Effector memory CD8-positive, alpha-beta T cell (primary cell): ENCODE results near the gene PRKD1.
"Not testable (repeated sequence)": the region's sequence is repeated elsewhere in the genome, so short reads cannot be mapped to it uniquely, and the experiment has no call there.

Experiments used
- ATAC-seq: fragments of 150-1000 bp; cut with Tn5 transposase; replicated peaks from 2 replicates; pipeline ENCODE4 v1.10.0; 2021; ENCODE audit warnings: mild to moderate bottlenecking, moderate library complexity
- DNase-seq, 3 experiments: peaks; one replicate each; pipeline ENCODE4 v3.0.0; 2021
- H3K27ac Mint-ChIP-seq, 2 donors: one replicate each; pipeline ENCODE4 v1.8.0; 2022; ENCODE audit warnings: mild to moderate bottlenecking in 2 of 2, mixed read lengths in 2 of 2, moderate library complexity in 2 of 2
- H3K27me3 Mint-ChIP-seq, 2 donors: one replicate each; pipeline ENCODE4 v1.8.0; 2022; ENCODE audit warnings: mixed read lengths in 2 of 2
- H3K36me3 Mint-ChIP-seq: one replicate; pipeline ENCODE4 v1.8.0; 2022; ENCODE audit warnings: mild to moderate bottlenecking, moderate library complexity, mixed read lengths; ENCODE audit not compliant: insufficient read depth
- H3K4me1 Mint-ChIP-seq, 2 donors: one replicate each; pipeline ENCODE4 v1.8.0; 2022; ENCODE audit warnings: low read depth in 2 of 2, mixed read lengths in 2 of 2
- H3K4me3 Mint-ChIP-seq, 2 donors: one replicate each; pipeline ENCODE4 v1.8.0; 2022; ENCODE audit warnings: mild to moderate bottlenecking in 2 of 2, mixed read lengths in 2 of 2, moderate library complexity in 2 of 2
- H3K9me3 Mint-ChIP-seq, 2 donors: one replicate each; pipeline ENCODE4 v1.8.0; 2022; ENCODE audit warnings: mixed read lengths in 2 of 2

The PRKD1 gene

DNA sequence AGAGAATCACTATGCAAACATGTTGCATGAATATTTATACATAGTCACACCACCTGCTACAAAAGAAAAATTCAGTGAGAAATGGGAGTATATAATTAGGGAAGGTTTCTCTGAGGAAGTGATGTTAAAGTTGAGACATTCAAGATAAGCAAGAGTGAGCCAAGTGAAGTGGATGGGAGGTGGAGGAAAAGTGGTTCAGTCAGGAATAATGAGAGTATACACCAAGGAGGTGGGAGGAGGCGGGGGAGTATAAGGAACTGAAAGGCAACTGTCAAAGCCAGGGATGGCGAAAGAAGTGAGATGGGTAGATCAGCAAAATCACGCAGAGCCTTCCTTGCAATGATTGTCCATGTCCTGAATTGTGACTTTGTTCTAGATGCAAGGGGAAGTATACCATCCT is 33.7 kb downstream of the PRKD1 start:
- H3K36me3 Mint-ChIP-seq = no peaks in the 10 kb centered on the region
- no peak overlapping the region for H3K4me3 Mint-ChIP-seq
- H3K27ac Mint-ChIP-seq = no peak overlapping the region
- peaks cover 12 to 17% of the 10 kb centered on the region in 2 donors for H3K9me3 Mint-ChIP-seq
- DNase-seq (no peak), ATAC-seq (no peak)
- no peaks in the 10 kb centered on the region for H3K27me3 Mint-ChIP-seq
- no peaks in the 10 kb centered on the region for H3K4me1 Mint-ChIP-seq

DNA sequence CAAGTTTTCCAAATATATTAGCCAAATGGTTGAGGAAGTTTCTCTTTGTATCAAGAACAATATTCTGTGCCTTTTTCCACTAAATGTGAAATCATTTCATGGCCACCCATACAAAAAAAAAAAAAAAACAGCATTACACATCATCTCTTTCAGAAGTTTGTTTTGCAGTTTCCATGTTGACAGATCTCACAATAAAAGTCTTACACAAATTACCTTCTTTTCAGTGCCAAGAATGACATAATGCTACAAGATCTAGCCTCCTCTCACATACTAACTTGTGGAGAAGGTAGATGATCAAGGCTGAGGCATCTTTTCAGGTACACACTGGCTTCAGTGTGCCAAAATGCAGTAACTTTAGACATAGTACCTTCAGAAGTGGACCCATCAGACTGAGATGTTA is 35.3 kb downstream of the PRKD1 start:
- H3K4me3 Mint-ChIP-seq = no peak overlapping the region
- no peaks in the 10 kb centered on the region for H3K27me3 Mint-ChIP-seq
- H3K27ac Mint-ChIP-seq = no peak overlapping the region
- no peak for ATAC-seq
- peaks cover 12 to 17% of the 10 kb centered on the region in 2 donors for H3K9me3 Mint-ChIP-seq
- no peak for DNase-seq
- H3K36me3 Mint-ChIP-seq = no peaks in the 10 kb centered on the region
- H3K4me1 Mint-ChIP-seq = no peaks in the 10 kb centered on the region

GRCh38 chr14:29885988-29886387 is 41.7 kb downstream of the PRKD1 start:
- DNase-seq = no peak
- Mint-ChIP-seq H3K27me3 (no peaks in the 10 kb centered on the region), H3K4me1 (no peaks in the 10 kb centered on the region), H3K9me3 (peaks cover 6 to 10% of the 10 kb centered on the region in 2 donors), H3K36me3 (no peaks in the 10 kb centered on the region), H3K27ac (no peak overlapping the region), H3K4me3 (no peak overlapping the region)
- no peak for ATAC-seq

DNA sequence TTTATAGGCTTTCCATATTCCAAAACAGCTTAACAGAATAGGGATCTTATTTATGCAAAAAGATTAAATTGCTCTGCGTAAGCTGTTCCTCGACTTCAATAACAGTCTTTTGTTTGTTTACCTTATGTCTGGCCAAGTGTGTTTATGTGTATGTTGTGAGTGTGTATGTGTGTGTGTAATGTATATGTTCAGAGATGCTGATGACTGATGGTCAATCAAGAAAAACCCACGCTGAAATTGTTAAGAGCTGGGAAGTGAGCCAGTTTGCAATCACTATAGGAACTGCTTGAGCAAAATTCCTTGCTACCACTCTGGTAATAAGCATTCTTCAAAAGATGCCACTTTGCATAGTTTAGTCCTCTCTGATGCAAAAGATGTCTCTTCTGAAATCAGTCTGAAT is 59.6 kb downstream of the PRKD1 start:
- no peak for DNase-seq
- no peak overlapping the region for H3K27ac Mint-ChIP-seq
- no peak overlapping the region for H3K4me3 Mint-ChIP-seq
- ATAC-seq = no peak
- H3K4me1 Mint-ChIP-seq = no peaks in the 10 kb centered on the region
- peaks cover 0 to 5% of the 10 kb centered on the region in 2 donors for H3K9me3 Mint-ChIP-seq
- no peaks in the 10 kb centered on the region for H3K36me3 Mint-ChIP-seq
- no peaks in the 10 kb centered on the region for H3K27me3 Mint-ChIP-seq

- no peaks in the 10 kb centered on the region for H3K4me1 Mint-ChIP-seq
- H3K4me3 Mint-ChIP-seq = no peak overlapping the region
- no peaks in the 10 kb centered on the region for H3K27me3 Mint-ChIP-seq
- H3K36me3 Mint-ChIP-seq = no peaks in the 10 kb centered on the region
- no peak overlapping the region for H3K27ac Mint-ChIP-seq
- DNase-seq = no peak
- no peak for ATAC-seq
- H3K9me3 Mint-ChIP-seq = peaks cover 0 to 7% of the 10 kb centered on the region in 2 donors
These were observed 62.3 kb downstream of the PRKD1 start for GRCh38 chr14:29865299-29865698.

GRCh38 chr14:29861996-29862395 is 65.7 kb downstream of the PRKD1 start:
- peaks cover 5 to 11% of the 10 kb centered on the region in 2 donors for H3K9me3 Mint-ChIP-seq
- H3K27ac Mint-ChIP-seq = no peak overlapping the region
- DNase-seq (no peak), ATAC-seq (no peak)
- H3K36me3 Mint-ChIP-seq = no peaks in the 10 kb centered on the region
- H3K4me1 Mint-ChIP-seq = no peaks in the 10 kb centered on the region
- no peaks in the 10 kb centered on the region for H3K27me3 Mint-ChIP-seq
- H3K4me3 Mint-ChIP-seq = no peak overlapping the region

DNA sequence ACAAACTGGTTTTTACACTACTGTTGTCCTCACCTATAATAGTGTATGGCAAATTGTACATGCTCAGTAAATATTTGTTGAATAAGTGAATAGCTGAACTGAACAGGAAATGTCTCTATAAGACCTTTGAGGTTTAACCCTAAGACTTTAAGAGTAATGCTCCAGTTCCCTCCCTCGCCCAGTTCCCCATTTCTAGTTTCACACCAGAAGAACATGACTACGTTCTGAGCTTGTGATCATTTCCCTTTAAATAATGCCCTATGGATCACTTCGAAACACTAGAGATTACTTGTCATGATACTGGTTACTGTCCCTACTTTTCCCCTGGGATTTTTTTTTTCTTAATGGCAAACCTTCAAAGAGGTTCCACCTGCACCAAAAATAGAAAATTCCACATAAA is 69.3 kb downstream of the PRKD1 start:
- no peaks in the 10 kb centered on the region for H3K4me1 Mint-ChIP-seq
- no peak for ATAC-seq
- no peaks in the 10 kb centered on the region for H3K27me3 Mint-ChIP-seq
- no peak overlapping the region for H3K27ac Mint-ChIP-seq
- no peak overlapping the region for H3K4me3 Mint-ChIP-seq
- no peaks in the 10 kb centered on the region for H3K36me3 Mint-ChIP-seq
- H3K9me3 Mint-ChIP-seq = peaks cover 6 to 26% of the 10 kb centered on the region in 2 donors
- no peak for DNase-seq

DNA sequence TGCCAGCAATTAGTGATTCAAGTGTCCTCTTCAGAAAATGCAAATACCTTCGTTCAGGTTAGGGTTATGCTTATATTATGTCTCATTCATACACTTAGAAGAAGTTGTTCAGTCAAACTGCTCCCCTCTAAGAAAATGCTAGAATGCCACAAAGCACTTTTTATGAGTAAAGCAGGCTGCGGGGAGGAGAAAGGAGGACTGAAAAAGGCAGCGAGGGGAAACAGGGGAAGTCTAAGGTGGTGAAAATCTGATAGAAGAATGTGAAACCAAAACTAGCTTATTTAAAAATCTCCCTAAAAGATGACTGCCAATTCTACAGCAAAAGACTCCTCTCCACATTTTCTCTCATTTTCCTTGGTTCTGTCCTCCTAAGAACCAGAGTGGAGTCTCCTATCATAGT is 70.1 kb downstream of the PRKD1 start:
- Mint-ChIP-seq H3K4me1 (no peaks in the 10 kb centered on the region), H3K27ac (no peak overlapping the region), H3K9me3 (peaks cover 6 to 26% of the 10 kb centered on the region in 2 donors), H3K4me3 (no peak overlapping the region), H3K36me3 (no peaks in the 10 kb centered on the region), H3K27me3 (no peaks in the 10 kb centered on the region)
- no peak for DNase-seq
- ATAC-seq = no peak

DNA sequence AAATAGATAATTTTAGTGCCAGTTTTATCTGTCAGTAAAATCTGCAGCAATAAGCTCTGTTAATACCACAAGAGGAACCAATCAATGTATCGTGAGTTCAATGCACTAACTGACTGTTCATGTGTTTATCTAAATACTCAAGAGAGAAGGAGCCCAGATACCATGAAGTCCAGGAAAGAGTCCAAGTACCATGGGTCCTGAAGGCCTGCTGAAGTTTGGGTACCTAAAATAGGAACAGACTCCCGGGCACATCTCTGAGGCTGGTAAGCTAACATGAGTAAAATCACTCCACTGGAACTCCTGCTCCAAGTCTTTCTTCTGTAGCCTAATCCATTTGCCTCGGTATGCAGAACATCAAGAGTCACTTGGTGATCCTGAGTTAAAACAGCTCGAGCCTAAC is 71.1 kb downstream of the PRKD1 start:
- ATAC-seq (no peak), DNase-seq (no peak)
- Mint-ChIP-seq H3K9me3 (peaks cover 7 to 26% of the 10 kb centered on the region in 2 donors), H3K27me3 (no peaks in the 10 kb centered on the region), H3K4me3 (no peak overlapping the region), H3K27ac (no peak overlapping the region), H3K36me3 (no peaks in the 10 kb centered on the region), H3K4me1 (no peaks in the 10 kb centered on the region)

DNA sequence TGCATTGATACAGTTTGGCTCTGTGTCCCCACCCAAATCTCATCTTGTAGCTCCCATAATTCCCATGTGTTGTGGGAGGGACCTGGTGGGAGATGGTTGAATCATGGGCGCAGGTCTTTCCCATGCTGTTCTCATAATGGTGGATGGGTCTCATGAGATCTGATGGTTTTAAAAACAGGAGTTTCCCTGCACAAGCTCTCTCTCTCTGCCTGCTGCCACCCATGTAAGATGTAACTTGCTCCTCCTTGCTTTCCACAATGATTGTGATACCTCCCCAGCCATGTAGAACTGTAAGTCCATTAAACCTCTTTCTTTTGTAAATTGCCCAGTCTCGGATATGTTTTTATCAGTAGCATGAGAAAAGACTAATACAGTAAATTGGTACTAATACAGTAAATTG is 74.0 kb downstream of the PRKD1 start:
- H3K4me3 Mint-ChIP-seq, H3K27me3 Mint-ChIP-seq, H3K36me3 Mint-ChIP-seq, DNase-seq, ATAC-seq, H3K4me1 Mint-ChIP-seq, H3K27ac Mint-ChIP-seq: not testable (repeated sequence)
- H3K9me3 Mint-ChIP-seq = peaks cover 11 to 34% of the 10 kb centered on the region in 2 donors

DNA sequence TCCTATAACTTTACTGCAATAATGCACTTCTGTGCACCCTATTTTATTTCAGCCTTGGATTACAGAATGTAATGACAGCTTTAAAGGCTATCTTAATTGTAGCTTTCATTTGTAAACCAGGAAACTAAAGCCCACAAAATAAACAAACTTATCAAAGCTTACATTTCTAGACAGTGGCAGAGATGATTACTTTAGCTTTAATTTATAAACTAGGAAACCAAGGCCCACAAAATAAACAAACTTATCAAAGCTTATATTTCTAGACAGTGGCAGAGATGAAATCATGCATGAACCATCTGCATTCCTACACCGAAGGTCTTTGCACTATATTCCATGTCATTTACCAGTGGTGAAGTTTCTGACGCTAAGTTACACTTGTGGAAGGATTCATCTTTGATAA is 74.4 kb downstream of the PRKD1 start:
- Mint-ChIP-seq H3K27me3 (no peaks in the 10 kb centered on the region), H3K4me3 (no peak overlapping the region), H3K9me3 (peaks cover 11 to 34% of the 10 kb centered on the region in 2 donors), H3K27ac (no peak overlapping the region), H3K36me3 (no peaks in the 10 kb centered on the region), H3K4me1 (no peaks in the 10 kb centered on the region)
- DNase-seq (no peak), ATAC-seq (no peak)

DNA sequence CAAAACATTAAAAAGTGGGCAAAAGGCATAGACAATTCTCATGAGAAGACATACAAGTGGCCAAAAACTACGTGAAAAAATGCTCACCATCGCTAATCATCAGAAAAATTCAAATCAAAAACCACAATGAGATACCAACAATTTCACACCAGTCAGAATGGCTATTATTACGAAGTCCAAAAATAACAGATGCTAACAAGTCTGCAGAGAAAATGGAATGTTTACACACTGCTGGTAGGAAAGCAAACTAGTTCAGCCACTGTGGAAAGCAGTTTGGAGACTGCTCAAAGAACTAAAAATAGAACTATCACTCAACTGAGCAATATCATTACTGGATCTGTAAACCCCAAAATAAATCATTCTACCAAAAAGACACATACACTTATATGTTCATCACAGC is 76.2 kb downstream of the PRKD1 start:
- Mint-ChIP-seq H3K4me1 (no peaks in the 10 kb centered on the region), H3K27ac (no peak overlapping the region), H3K36me3 (no peaks in the 10 kb centered on the region), H3K4me3 (no peak overlapping the region), H3K27me3 (no peaks in the 10 kb centered on the region), H3K9me3 (peaks cover 12 to 26% of the 10 kb centered on the region in 2 donors)
- DNase-seq = no peak
- no peak for ATAC-seq

GRCh38 chr14:29847056-29847380 is 80.6 kb downstream of the PRKD1 start:
- no peak overlapping the region for H3K27ac Mint-ChIP-seq
- no peak for DNase-seq
- H3K4me1 Mint-ChIP-seq = no peaks in the 10 kb centered on the region

DNA sequence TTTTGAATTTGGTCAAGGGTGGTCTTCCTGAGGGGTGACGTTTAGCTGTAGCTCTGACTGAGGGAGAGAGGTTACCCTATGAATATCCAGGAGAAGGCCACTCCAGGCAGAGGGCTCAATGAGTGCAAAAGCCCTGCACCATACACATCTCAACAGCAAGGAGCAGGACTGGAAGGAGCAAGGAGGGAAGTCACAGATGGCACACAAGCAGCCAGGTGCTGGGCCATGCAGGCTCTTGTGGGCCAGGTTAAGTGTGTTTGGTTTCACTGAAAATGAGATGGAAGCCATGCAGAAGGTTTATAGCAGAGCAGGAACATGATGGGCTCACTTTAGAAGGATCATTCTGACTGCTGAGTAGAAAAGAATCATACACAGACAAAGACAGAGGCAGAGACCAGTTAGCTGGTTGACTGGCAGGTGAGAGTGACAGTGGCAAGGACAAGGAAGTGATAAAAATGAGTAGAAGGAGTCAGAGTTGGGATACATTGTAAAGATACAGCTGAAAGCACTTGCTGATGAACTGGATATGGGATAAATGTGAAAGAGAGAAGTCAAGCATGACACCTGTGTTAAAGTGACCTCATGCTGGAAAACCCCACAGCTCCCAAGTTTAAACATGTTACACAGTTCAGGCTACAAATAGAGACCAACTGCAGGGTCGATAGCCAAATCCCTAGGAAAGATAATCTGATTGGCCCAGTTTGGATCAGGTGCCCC is 81.2 kb downstream of the PRKD1 start:
- Mint-ChIP-seq H3K4me3 (no peak overlapping the region), H3K9me3 (peaks cover 15 to 33% of the 10 kb centered on the region in 2 donors), H3K36me3 (no peaks in the 10 kb centered on the region), H3K4me1 (no peaks in the 10 kb centered on the region), H3K27me3 (no peaks in the 10 kb centered on the region), H3K27ac (no peak overlapping the region)
- DNase-seq (no peak), ATAC-seq (no peak)

More at GRCh38 chr14:29847056-29847380, 80.6 kb downstream of the PRKD1 start:
- no peaks in the 10 kb centered on the region for H3K36me3 Mint-ChIP-seq
- H3K27me3 Mint-ChIP-seq = no peaks in the 10 kb centered on the region
- no peak overlapping the region for H3K4me3 Mint-ChIP-seq
- peaks cover 19 to 33% of the 10 kb centered on the region in 2 donors for H3K9me3 Mint-ChIP-seq
- ATAC-seq = no peak

- H3K4me3 Mint-ChIP-seq = no peak overlapping the region
- H3K36me3 Mint-ChIP-seq = no peaks in the 10 kb centered on the region
- H3K27ac Mint-ChIP-seq = no peak overlapping the region
- H3K27me3 Mint-ChIP-seq = no peaks in the 10 kb centered on the region
- H3K4me1 Mint-ChIP-seq = no peaks in the 10 kb centered on the region
- ATAC-seq (no peak), DNase-seq (no peak)
- peaks cover 13 to 34% of the 10 kb centered on the region in 2 donors for H3K9me3 Mint-ChIP-seq
These were observed 83.7 kb downstream of the PRKD1 start for GRCh38 chr14:29843981-29844380.
